ENCODE results near the gene SEPTIN7. TPM values are rescaled to one million over a fixed set of nuclear protein-coding genes. Genes with fewer than 3 reads are reported as not detected.

SEPTIN7 gene
- total RNA-seq, 4 donors from 2014 or later = 92.1 to 145 (median 114) TPM

- Histone ChIP-seq H3K27me3 (no peaks in the 10 kb centered on the region), H3K4me3 (no peak overlapping the region), H3K9me3 (no peaks in the 10 kb centered on the region), H3K36me3 (no peaks in the 10 kb centered on the region), H3K27ac (no peak overlapping the region), H3K4me1 (peaks cover 66 to 67% of the 10 kb centered on the region in 2 donors)
- intact Hi-C loops (cut with DNase I; ENCODE audit: low total_unique reads) = no loop called here
- no peak for DNase-seq
- TF ChIP-seq CTCF (IDR thresholded peaks at IDR 0.05 in 4 of 5, conservative IDR thresholded peaks at IDR 0.05 in 1 of 5) (no peak), POLR2A (IDR thresholded peaks at IDR 0.05) (no peak)
- no peak for ATAC-seq
- in situ Hi-C loops (cut with MboI; ENCODE audit: low sequenced_read_pairs in 4 of 4) = no loop called here
Observed at GRCh38 chr7:35826751-35827150, 25.9 kb downstream of the SEPTIN7 start.

- Histone ChIP-seq H3K36me3 (peaks cover 0 to 10% of the 10 kb centered on the region in 2 donors), H3K4me1 (peaks cover 59 to 68% of the 10 kb centered on the region in 2 donors), H3K27ac (peak overlapping the region in 2 of 4 donors; percentile 31 to 49), H3K27me3 (no peaks in the 10 kb centered on the region), H3K4me3 (no peak overlapping the region), H3K9me3 (no peaks in the 10 kb centered on the region)
- TF ChIP-seq POLR2A (IDR thresholded peaks at IDR 0.05) = no peak
- DNase-seq = no peak
- ATAC-seq = no peak
- intact Hi-C loops (cut with DNase I; ENCODE audit: low total_unique reads) = no loop called here
- in situ Hi-C loops (cut with MboI; ENCODE audit: low sequenced_read_pairs in 4 of 4) = no loop called here
Observed at GRCh38 chr7:35828817-35829216, 28.0 kb downstream of the SEPTIN7 start.

- ATAC-seq = no peak
- TF ChIP-seq CTCF (IDR thresholded peaks at IDR 0.05 in 4 of 5, conservative IDR thresholded peaks at IDR 0.05 in 1 of 5) = no peak
- TF ChIP-seq POLR2A (IDR thresholded peaks at IDR 0.05) = no peak
- in situ Hi-C loops (cut with MboI; ENCODE audit: low sequenced_read_pairs in 4 of 4) = no loop called here
- intact Hi-C loops (cut with DNase I; ENCODE audit: low total_unique reads) = no loop called here
- no peaks in the 10 kb centered on the region for H3K27me3 ChIP-seq
- H3K4me1 ChIP-seq = peaks cover 47 to 53% of the 10 kb centered on the region in 2 donors
- peaks cover 0 to 24% of the 10 kb centered on the region in 2 donors for H3K36me3 ChIP-seq
- no peak for DNase-seq
- H3K9me3 ChIP-seq = no peaks in the 10 kb centered on the region
- H3K27ac ChIP-seq = no peak overlapping the region
- no peak overlapping the region for H3K4me3 ChIP-seq
Observed at GRCh38 chr7:35831208-35831607, 30.4 kb downstream of the SEPTIN7 start.

GRCh38 chr7:35839860-35840854 is 39.3 kb downstream of the SEPTIN7 start:
- DNase-seq (no peak), ATAC-seq (no peak)
- no peak for TF ChIP-seq CTCF (IDR thresholded peaks at IDR 0.05 in 4 of 5, conservative IDR thresholded peaks at IDR 0.05 in 1 of 5)
- no peak for TF ChIP-seq POLR2A (IDR thresholded peaks at IDR 0.05)
- no peaks in the 10 kb centered on the region for H3K4me1 ChIP-seq
- in situ Hi-C loops (cut with MboI; ENCODE audit: low sequenced_read_pairs in 4 of 4) = no loop called here
- H3K9me3 ChIP-seq = no peaks in the 10 kb centered on the region
- no peak overlapping the region for H3K27ac ChIP-seq
- intact Hi-C loops (cut with DNase I; ENCODE audit: low total_unique reads) = no loop called here
- no peak overlapping the region for H3K4me3 ChIP-seq
- no peaks in the 10 kb centered on the region for H3K27me3 ChIP-seq
- H3K36me3 ChIP-seq = peaks cover 0 to 6% of the 10 kb centered on the region in 2 donors

- no peaks in the 10 kb centered on the region for H3K9me3 ChIP-seq
- no peaks in the 10 kb centered on the region for H3K27me3 ChIP-seq
- peaks cover 0 to 5% of the 10 kb centered on the region in 2 donors for H3K36me3 ChIP-seq
- peaks cover 19 to 27% of the 10 kb centered on the region in 2 donors for H3K4me1 ChIP-seq
- DNase-seq = no peak
- no peak for ATAC-seq
- intact Hi-C loops (cut with DNase I; ENCODE audit: low total_unique reads) (no loop called here), in situ Hi-C loops (cut with MboI; ENCODE audit: low sequenced_read_pairs in 4 of 4) (no loop called here)
- no peak for TF ChIP-seq POLR2A (IDR thresholded peaks at IDR 0.05)
- no peak for TF ChIP-seq CTCF (IDR thresholded peaks at IDR 0.05 in 4 of 5, conservative IDR thresholded peaks at IDR 0.05 in 1 of 5)
- H3K4me3 ChIP-seq = no peak overlapping the region
- H3K27ac ChIP-seq = no peak overlapping the region
Observed at GRCh38 chr7:35846816-35847412, 46.1 kb downstream of the SEPTIN7 start.

Data from gastrocnemius medialis (tissue), 4 donors.